Renal cortical epithelial cell (primary cell): ENCODE results near the gene SIRPG. TPM values are rescaled to one million over a fixed set of nuclear protein-coding genes. Genes with fewer than 3 reads are reported as not detected.
"Not testable (repeated sequence)": the region's sequence is repeated elsewhere in the genome, so short reads cannot be mapped to it uniquely, and the experiment has no call there.

ENCODE experiments used
- DNase-seq: peaks from one replicate; pipeline ENCODE4 v3.0.0-alpha.2; 2011; ENCODE audit warnings: low read depth
- total RNA-seq: library from RNA; depleted of rRNA; stranded (reverse); fragments of >200 nt; gene quantifications from 2 replicates; pipeline ENCODE4 v1.2.3, GENCODE V29; 2014

SIRPG gene
- total RNA-seq, 1 donor from 2014 or later, result not detected

- no peak for DNase-seq
These were observed 22.1 kb downstream of the SIRPG start for GRCh38 chr20:1635291-1635979.

- DNase-seq, result peak; percentile 11
These were observed 24.0 kb downstream of the SIRPG start for GRCh38 chr20:1633535-1633934.

DNA sequence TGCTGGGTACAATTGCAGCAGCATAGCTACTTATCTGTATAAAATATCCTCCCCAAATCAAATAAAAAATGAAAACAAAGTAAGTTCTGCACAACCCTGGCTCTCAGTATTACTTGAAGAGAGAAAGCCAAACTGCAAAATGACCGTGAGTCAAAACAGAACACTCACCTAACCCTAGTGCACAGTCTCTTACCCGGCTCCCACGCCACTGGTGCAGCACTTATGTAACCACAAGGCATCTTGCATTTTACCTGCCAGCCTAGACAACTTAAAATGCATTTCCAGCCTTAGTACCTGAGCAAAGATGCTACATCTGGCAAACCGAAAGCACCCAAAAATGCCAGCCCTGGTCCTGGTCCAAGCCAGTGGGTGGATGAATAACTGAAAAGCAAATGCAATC, 25.4 kb downstream of the SIRPG start:
- DNase-seq, result no peak

- peak; percentile 38 for DNase-seq
These were observed 26.0 kb downstream of the SIRPG start for GRCh38 chr20:1631309-1632151.

- DNase-seq, result no peak
These were observed 27.4 kb downstream of the SIRPG start for GRCh38 chr20:1630186-1630585.

- DNase-seq, result no peak
These were observed 28.3 kb downstream of the SIRPG start for GRCh38 chr20:1629321-1629720.

DNA sequence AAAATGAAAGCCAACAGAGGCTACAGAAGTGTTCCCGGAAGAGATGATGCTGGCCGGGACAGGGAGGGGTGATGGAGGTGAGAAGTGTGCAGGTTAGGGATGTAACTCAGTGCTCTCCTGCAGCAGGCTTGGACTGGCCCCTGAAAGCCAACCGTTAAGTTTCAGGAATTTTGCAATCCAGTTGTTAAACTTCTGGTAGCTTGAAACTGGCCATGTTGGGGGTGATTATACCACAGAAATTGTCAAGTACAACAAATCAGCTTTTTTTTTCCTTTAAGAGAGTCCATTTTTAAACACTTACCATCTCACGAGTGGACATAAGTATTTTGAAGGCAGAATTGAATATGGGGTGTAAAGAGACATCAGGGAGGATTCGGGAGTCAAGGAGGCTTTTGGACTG, 29.0 kb downstream of the SIRPG start:
- DNase-seq, result no peak

DNA sequence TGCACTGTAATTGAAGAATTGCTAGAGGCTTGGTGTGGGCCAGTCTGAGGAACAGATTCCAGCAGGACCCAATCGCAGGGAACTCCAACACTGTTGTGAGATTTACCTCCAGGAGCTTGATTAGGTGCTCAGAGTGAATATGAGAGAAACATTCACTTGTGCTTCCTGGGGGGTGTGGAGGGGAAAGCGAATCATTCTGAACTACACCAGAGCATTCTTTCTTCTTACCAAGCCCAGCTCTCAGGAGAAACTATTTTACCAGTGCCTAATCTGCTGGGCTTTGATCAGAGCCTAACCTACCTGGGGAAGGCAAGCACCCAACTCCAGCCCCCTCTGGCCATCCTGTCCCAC, 30.4 kb downstream of the SIRPG start:
- no peak for DNase-seq

- DNase-seq, result no peak
These were observed 30.9 kb downstream of the SIRPG start for GRCh38 chr20:1626528-1627199.

- DNase-seq, result no peak
These were observed 32.4 kb downstream of the SIRPG start for GRCh38 chr20:1625083-1625690.

DNA sequence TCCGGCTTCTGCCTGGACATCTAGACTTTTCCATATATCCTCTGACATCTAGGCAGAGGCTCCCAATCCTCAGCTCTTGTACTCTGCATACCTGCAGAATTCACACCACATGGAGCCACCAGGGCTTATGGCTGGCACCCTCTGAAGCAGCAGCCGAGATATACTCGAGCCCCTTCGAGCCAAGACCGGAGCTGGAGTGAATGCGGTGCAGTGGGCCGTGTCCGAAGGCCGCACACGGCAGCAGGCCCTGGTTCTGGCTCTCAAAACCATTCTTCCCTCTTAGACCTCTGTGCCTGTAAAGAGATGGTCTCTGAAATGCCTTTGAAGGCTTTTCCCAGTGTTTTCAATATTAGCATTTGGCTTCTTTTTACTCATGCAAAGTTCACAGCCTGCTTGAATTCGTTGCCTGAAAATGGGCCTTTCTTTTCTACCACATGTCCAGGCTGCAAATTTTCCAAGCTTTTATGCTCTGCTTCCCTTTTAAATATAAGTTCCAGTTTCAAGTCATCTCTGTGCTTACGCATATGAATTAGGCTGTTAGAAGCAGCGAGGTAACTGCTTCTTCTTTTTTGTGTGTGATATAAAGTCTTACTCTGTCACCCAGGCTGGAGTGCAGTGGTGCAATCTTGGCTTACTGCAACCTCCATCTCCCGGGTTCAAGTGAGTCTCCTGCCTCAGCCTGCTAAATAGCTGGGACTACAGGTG, 33.9 kb downstream of the SIRPG start:
- DNase-seq, result no peak

DNA sequence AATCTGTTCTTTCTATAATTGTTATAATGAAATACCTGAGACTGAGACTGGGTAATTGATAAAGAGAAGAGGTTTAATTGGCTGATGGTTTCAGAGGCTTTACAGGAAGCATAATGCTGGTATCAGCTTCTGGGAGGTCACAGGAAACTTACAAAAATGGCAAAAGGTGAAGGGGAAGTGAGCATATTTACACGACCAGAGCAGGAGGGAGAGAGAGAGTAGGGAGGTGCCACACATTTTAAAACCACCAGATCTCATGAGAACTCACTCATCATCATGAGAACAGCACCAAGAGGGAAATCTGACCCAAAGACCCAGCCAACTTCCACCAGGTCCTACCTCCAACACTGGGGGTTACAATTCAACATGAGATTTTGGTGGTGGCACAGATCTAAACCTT, 35.1 kb downstream of the SIRPG start:
- DNase-seq, result no peak

GRCh38 chr20:1621316-1621715, 36.3 kb downstream of the SIRPG start:
- no peak for DNase-seq

GRCh38 chr20:1619861-1620444, 37.6 kb downstream of the SIRPG start, which contains the start of gene SIRPB1:
SIRPB1 (minus strand) TSS chr20:1620009; CDS start chr20:1619944, 65 bp downstream.
- DNase-seq, result peak; percentile 62

DNA sequence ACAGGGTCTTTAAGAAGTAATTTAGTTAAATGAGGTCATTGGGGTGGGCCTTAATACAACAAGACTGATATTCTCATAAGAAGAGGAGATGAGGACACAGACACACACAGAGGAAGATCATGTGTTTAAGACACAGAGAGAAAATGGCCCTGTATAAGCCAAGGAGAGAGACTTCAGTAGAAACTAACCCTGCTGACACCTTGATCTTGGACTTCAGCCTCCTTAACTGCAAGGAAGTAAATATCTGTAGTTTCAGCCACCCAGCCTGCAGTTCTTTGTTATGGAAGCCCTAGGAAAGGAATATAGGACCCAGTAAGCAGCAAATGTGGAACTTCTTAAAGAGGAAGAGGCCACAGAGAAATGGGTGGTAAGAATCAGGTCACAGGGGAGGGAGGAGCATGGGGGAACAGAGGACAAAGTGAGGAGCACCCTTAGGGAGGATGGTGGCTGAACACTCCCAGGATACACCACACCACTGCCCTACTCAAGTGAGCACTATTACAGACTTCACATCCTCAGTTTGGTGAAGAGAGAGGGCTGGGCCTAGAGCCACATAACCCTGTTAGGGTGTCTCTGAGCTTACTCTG, 38.5 kb downstream of the SIRPG start:
- no peak for DNase-seq

DNA sequence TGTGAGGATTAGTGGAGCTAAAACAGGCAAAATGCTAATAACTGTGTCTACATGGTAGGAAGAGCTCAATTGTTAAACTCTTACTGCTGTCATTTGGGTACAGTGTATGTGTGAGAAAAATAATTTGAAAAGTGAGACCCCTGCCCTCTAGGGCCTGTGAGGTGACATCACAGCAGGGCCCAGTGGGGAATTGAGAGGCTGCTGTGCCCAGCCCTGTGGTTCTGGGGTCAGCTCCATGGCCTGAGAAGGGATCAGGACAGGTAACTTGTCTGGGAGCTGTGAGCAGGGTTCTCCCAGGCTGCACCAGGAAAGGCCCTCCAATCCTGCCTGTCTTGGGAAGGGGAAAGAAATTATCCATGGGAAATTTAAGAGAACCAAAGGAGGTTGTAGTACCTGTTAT, 39.1 kb downstream of the SIRPG start:
- no peak for DNase-seq

- no peak for DNase-seq
These were observed 40.6 kb downstream of the SIRPG start for GRCh38 chr20:1616858-1617434.

DNA sequence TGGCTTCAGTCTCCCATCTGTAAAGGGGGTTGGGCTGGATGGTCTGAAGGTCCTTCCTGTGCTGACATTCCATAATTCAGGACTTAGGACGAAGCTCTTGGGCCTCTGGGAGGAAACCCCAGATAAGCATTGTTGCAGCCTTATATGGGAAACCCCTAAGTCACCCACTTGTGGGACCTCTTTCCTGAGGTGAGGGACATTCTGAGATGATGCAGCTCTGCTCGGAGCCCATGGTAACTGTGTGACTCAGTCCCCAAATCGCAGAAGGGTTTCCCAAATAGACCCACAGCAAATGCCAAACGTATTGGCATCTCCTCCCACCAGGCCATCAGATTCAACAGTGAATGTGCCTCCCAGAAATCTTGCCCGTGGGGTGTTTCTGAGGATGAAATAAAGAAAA, 47.2 kb downstream of the SIRPG start:
- DNase-seq, result not testable (repeated sequence)

GRCh38 chr20:1608678-1609347, 48.8 kb downstream of the SIRPG start:
- DNase-seq, result not testable (repeated sequence)

- peak; percentile 38 for DNase-seq
These were observed 56.8 kb downstream of the SIRPG start for GRCh38 chr20:1600736-1601135.
